Thyroid gland (tissue), 4 donors: ENCODE results near the gene CLDN9. TPM values are rescaled to one million over a fixed set of nuclear protein-coding genes. Genes with fewer than 3 reads are reported as not detected.
A peak's percentile ranks its signal among the peaks of the same experiment; 100 is the strongest.

ENCODE experiments used
- DNase-seq, 2 donors: peaks; one replicate each; pipeline ENCODE4 v3.0.0-alpha.2; 2019
- H3K27ac ChIP-seq, 3 donors: fragments of 200-600 bp; sonication (generic); 1 replicate in 2 of 3; 2 replicates in 1 of 3; pipeline ENCODE4 v1.5.1; 2016 to 2019; ENCODE audit warnings: mild to moderate bottlenecking in 1 of 3, moderate library complexity in 1 of 3
- H3K27me3 ChIP-seq: fragments of 200-600 bp; sonication (generic); one replicate; pipeline ENCODE4 v1.5.1; 2019
- H3K36me3 ChIP-seq, 2 donors: fragments of 200-600 bp; sonication (generic); one replicate each; pipeline ENCODE4 v1.5.1; 2016 to 2019
- H3K4me1 ChIP-seq, 2 donors: fragments of 200-600 bp; sonication (generic); one replicate each; pipeline ENCODE4 v1.5.1; 2017 to 2019
- H3K4me3 ChIP-seq, 3 donors: fragments of 200-600 bp; sonication (generic); replicated peaks in 1 of 3; 1 replicate in 2 of 3; 2 replicates in 1 of 3; pipeline ENCODE4 v1.5.1; 2016; ENCODE audit warnings: mild to moderate bottlenecking in 1 of 3
- H3K9me3 ChIP-seq: fragments of 200-600 bp; sonication (generic); one replicate; pipeline ENCODE4 v1.5.1; 2017
- CTCF ChIP-seq, 6 experiments: fragments of 200-600 bp in 3 of 6; fragments of 450-650 bp in 3 of 6; sonication (generic) in 3 of 6; IDR thresholded peaks; one replicate each; pipeline ENCODE4 v1.5.1; 2016 to 2019; ENCODE audit warnings: antibody characterized with exemption in 6 of 6, mild to moderate bottlenecking in 2 of 6, inconsistent platforms in 1 of 6, moderate library complexity in 1 of 6
- POLR2A ChIP-seq, 2 donors: fragments of 450-650 bp; IDR thresholded peaks; one replicate each; pipeline ENCODE4 v1.6.1; 2017; ENCODE audit warnings: antibody characterized with exemption in 2 of 2, mild to moderate bottlenecking in 2 of 2, moderate library complexity in 1 of 2
- WGBS, 2 donors: methylation state at CpG; one replicate each; pipeline ENCODE4 v1.1.5; 2017; 5-methylcytosine and 5-hydroxymethylcytosine counted together
- intact Hi-C: fragments of 100-400 bp; cut with DNase I; formaldehyde crosslinking; loops from one replicate; pipeline ENCODE4 v1.15.1; 2023
- total RNA-seq, 4 donors: library from RNA; depleted of rRNA; stranded (reverse); fragments of >200 nt; gene quantifications; one replicate each; pipeline ENCODE4 v1.2.3, GENCODE V29; 2016

CLDN9 gene
- total RNA-seq, 4 donors from 2014 or later, result 0.33 TPM; not detected in 3

DNA sequence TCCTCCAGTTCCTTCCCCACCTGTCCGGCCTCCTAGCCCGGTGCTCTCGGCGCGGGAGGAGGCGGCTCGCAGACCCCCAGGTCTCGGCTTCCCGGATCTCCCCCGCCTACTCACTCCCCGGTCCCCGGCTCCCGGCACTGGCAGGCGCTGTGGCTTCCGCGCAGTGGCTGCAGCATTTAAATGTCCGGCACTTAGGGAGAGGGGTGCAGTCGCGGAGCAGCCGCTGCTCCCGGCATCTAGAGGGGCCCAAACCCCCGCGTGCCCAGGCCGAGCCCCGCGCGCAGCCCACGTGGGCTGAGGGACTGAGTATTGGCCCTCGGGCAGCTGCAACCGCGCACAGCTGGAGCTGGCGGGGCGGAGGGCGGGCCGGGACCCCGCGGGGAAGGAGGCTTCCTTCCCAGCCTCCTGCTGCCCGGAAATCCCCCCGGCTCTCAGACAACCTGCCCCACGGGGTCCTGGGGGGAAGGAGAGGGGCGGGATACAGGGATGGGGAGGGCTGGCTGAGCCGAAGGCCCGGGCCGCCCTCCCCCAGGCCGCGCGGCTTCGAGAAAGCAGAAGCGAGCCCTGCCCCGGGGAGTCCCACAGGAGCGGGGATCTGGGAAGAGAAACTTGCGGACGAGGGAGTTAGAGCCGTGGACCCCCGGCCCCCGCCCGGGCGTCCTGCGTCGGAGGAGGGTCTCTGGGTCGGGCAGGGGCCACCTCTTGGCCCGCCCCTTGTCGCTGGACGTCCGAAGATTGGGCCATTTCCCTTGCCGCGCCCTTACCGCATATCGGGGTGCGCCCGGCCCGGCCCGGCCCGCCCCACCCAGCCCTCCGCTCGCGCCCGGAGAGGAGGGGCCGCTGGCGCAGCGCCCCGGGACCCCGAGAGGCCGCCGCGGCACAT, 33.3 kb downstream of the CLDN9 start, which contains the start of gene MMP25:
MMP25 (plus strand) TSS at position 804 of the 883 bp plus-strand sequence. CDS start 357 bp downstream, outside the sequence.
- H3K9me3 ChIP-seq, result no peaks in the 10 kb centered on the region
- H3K27ac ChIP-seq, result no peak within 1 kb of the TSS
- H3K36me3 ChIP-seq, result no peaks in the 10 kb centered on the region
- WGBS, 2 donors, result 3% methylated on average over 18 of the region's 86 CpGs; no CpG with 5 or more reads in 1 of the 2 donors
- intact Hi-C loops, result no loop called here
- H3K27me3 ChIP-seq, result peaks cover 31% of the 10 kb centered on the region
- TF ChIP-seq CTCF (IDR thresholded peaks at IDR 0.05) (no peak), POLR2A (IDR thresholded peaks at IDR 0.05) (no peak)
- H3K4me1 ChIP-seq, result peaks cover 10 to 20% of the 10 kb centered on the region in 2 donors
- H3K4me3 ChIP-seq, result peak within 1 kb of the TSS in 1 of 3 donors; percentile 19
- DNase-seq, result no peak

DNA sequence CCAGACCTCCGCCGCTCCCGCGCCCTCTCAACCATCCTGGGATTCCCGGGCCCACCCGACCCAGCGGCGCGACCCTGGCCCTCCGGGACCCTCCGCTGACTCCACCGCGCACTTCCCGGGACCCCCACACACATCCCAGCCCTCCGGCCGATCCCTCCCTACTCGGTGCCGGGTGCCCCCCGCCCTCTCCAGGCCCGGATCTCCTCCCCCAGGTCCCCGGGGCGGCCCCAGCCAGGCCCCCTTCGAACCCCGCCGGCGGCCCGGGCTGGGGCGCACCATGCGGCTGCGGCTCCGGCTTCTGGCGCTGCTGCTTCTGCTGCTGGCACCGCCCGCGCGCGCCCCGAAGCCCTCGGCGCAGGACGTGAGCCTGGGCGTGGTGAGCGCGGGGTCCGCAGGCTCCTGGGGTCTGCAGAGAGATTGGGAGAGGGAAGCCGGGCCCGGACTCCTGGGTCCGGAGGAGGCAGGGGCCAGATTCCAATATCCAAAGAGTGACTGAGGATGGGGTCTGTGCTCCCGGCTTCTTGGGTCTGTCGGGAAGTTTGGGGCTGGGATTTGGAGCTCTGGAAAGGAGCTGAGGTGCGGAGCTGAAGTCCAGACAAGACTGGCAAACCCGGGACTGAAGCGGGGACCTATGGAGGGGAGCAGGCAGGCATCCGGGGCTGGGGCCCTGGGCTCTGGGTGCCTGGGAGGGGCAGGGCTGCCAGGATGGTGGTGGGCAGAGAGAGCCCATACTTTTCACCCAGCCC, 34.1 kb downstream of the CLDN9 start:
- no peak overlapping the region for H3K27ac ChIP-seq

GRCh38 chr16:3047387-3047720, 34.6 kb downstream of the CLDN9 start:
- 8 to 33% methylated on average over 1 to 13 of the region's 13 CpGs for WGBS, 2 donors

More for the DNA sequence above, 34.1 kb downstream of the CLDN9 start:
- no peaks in the 10 kb centered on the region for H3K9me3 ChIP-seq
- WGBS, 2 donors, result 4% methylated on average over 7 to 16 of the region's 54 CpGs
- H3K27me3 ChIP-seq, result peaks cover 31% of the 10 kb centered on the region
- DNase-seq, result no peak
- TF ChIP-seq CTCF (IDR thresholded peaks at IDR 0.05), result no peak
- TF ChIP-seq POLR2A (IDR thresholded peaks at IDR 0.05), result no peak
- intact Hi-C loops, result no loop called here
- H3K4me3 ChIP-seq, result peak overlapping the region in 1 of 3 donors; percentile 19
- no peaks in the 10 kb centered on the region for H3K36me3 ChIP-seq
- H3K4me1 ChIP-seq, result peaks cover 10 to 20% of the 10 kb centered on the region in 2 donors

GRCh38 chr16:3049921-3050481, 37.3 kb downstream of the CLDN9 start:
- no peak overlapping the region for H3K4me3 ChIP-seq
- no peak for DNase-seq
- intact Hi-C loops, result no loop called here
- no peaks in the 10 kb centered on the region for H3K9me3 ChIP-seq
- peaks cover 20% of the 10 kb centered on the region for H3K27me3 ChIP-seq
- H3K27ac ChIP-seq, result no peak overlapping the region
- no peak for TF ChIP-seq POLR2A (IDR thresholded peaks at IDR 0.05)
- no peak for TF ChIP-seq CTCF (IDR thresholded peaks at IDR 0.05)
- no peaks in the 10 kb centered on the region for H3K36me3 ChIP-seq
- peaks cover 10 to 20% of the 10 kb centered on the region in 2 donors for H3K4me1 ChIP-seq
- WGBS, 2 donors, result 80 to 84% methylated on average over 8 to 26 of the region's 26 CpGs

More at GRCh38 chr16:3047387-3047720, 34.6 kb downstream of the CLDN9 start:
- peaks cover 31% of the 10 kb centered on the region for H3K27me3 ChIP-seq
- no peaks in the 10 kb centered on the region for H3K36me3 ChIP-seq
- peaks cover 10 to 20% of the 10 kb centered on the region in 2 donors for H3K4me1 ChIP-seq
- no peak overlapping the region for H3K27ac ChIP-seq
- no peaks in the 10 kb centered on the region for H3K9me3 ChIP-seq
- TF ChIP-seq CTCF (IDR thresholded peaks at IDR 0.05), result no peak
- no peak for TF ChIP-seq POLR2A (IDR thresholded peaks at IDR 0.05)
- no peak overlapping the region for H3K4me3 ChIP-seq
- no peak for DNase-seq
- intact Hi-C loops, result no loop called here
